Measurements from ENCODE around the gene TLNRD1. TPM values are rescaled to one million over a fixed set of nuclear protein-coding genes. Genes with fewer than 3 reads are reported as not detected.

Gene TLNRD1
- total and polyA plus RNA-seq, 4 donors = 10.8 to 36.5 (median 20.7) TPM

GRCh38 chr15:81031203-81031602, 30.5 kb downstream of the TLNRD1 start:
- Histone ChIP-seq H3K27me3 (ENCODE audit: control insufficient read depth in 3 of 3, insufficient read depth in 3 of 3, low read length in 2 of 3) (no peaks in the 10 kb centered on the region), H3K9me3 (ENCODE audit: control insufficient read depth in 4 of 4, insufficient read depth in 3 of 4, low read length in 3 of 4) (peaks cover 0 to 4% (median 0%) of the 10 kb centered on the region in 4 donors), H3K27ac (ENCODE audit: low read depth in 1 of 2, low read length in 1 of 2) (no peak overlapping the region), H3K9ac (ENCODE audit: insufficient read depth in 1 of 2, low read length in 2 of 2) (no peak overlapping the region), H3K36me3 (ENCODE audit: control insufficient read depth in 4 of 4, insufficient read depth in 4 of 4, low read length in 4 of 4) (no peaks in the 10 kb centered on the region), H3K4me1 (ENCODE audit: control insufficient read depth in 5 of 5, insufficient read depth in 5 of 5, low read length in 5 of 5) (peaks cover 0 to 6% (median 5%) of the 10 kb centered on the region in 5 donors), H3K4me3 (no peak overlapping the region)
- DNase-seq (no peak), ATAC-seq (ENCODE audit: insufficient read depth, low FRiP score) (no peak)
- TF ChIP-seq CTCF (IDR thresholded peaks at IDR 0.05; ENCODE audit: control extremely low read depth, extremely low read depth) = no peak
- WGBS, 2 donors = 93 to 96% methylated on average over 4 of the region's 4 CpGs

- DNase-seq = no peak
- ATAC-seq (ENCODE audit: insufficient read depth, low FRiP score) = no peak
- H3K9ac ChIP-seq (ENCODE audit: insufficient read depth in 1 of 2, low read length in 2 of 2) = no peak overlapping the region
- peaks cover 0 to 6% (median 5%) of the 10 kb centered on the region in 5 donors for H3K4me1 ChIP-seq (ENCODE audit: control insufficient read depth in 5 of 5, insufficient read depth in 5 of 5, low read length in 5 of 5)
- no peak overlapping the region for H3K4me3 ChIP-seq
- no peaks in the 10 kb centered on the region for H3K27me3 ChIP-seq (ENCODE audit: control insufficient read depth in 3 of 3, insufficient read depth in 3 of 3, low read length in 2 of 3)
- no peak overlapping the region for H3K27ac ChIP-seq (ENCODE audit: low read depth in 1 of 2, low read length in 1 of 2)
- no peak for TF ChIP-seq CTCF (IDR thresholded peaks at IDR 0.05; ENCODE audit: control extremely low read depth, extremely low read depth)
- no peaks in the 10 kb centered on the region for H3K36me3 ChIP-seq (ENCODE audit: control insufficient read depth in 4 of 4, insufficient read depth in 4 of 4, low read length in 4 of 4)
- H3K9me3 ChIP-seq (ENCODE audit: control insufficient read depth in 4 of 4, insufficient read depth in 3 of 4, low read length in 3 of 4) = peaks cover 0 to 4% (median 0%) of the 10 kb centered on the region in 4 donors
- 87 to 94% methylated on average over 4 of the region's 4 CpGs for WGBS, 2 donors
Measured at GRCh38 chr15:81032355-81032754, 31.6 kb downstream of the TLNRD1 start.

- Histone ChIP-seq H3K9me3 (ENCODE audit: control insufficient read depth in 4 of 4, insufficient read depth in 3 of 4, low read length in 3 of 4) (peaks cover 0 to 4% (median 0%) of the 10 kb centered on the region in 4 donors), H3K9ac (ENCODE audit: insufficient read depth in 1 of 2, low read length in 2 of 2) (no peak overlapping the region), H3K4me3 (no peak overlapping the region), H3K36me3 (ENCODE audit: control insufficient read depth in 4 of 4, insufficient read depth in 4 of 4, low read length in 4 of 4) (no peaks in the 10 kb centered on the region), H3K4me1 (ENCODE audit: control insufficient read depth in 5 of 5, insufficient read depth in 5 of 5, low read length in 5 of 5) (peaks cover 0 to 6% (median 5%) of the 10 kb centered on the region in 5 donors), H3K27me3 (ENCODE audit: control insufficient read depth in 3 of 3, insufficient read depth in 3 of 3, low read length in 2 of 3) (no peaks in the 10 kb centered on the region), H3K27ac (ENCODE audit: low read depth in 1 of 2, low read length in 1 of 2) (no peak overlapping the region)
- ATAC-seq (ENCODE audit: insufficient read depth, low FRiP score) (no peak), DNase-seq (no peak)
- 39 to 57% methylated on average over 1 of the region's 1 CpG for WGBS, 2 donors
- no peak for TF ChIP-seq CTCF (IDR thresholded peaks at IDR 0.05; ENCODE audit: control extremely low read depth, extremely low read depth)
Measured at GRCh38 chr15:81032818-81033217, 32.1 kb downstream of the TLNRD1 start.

GRCh38 chr15:81033508-81033907, 32.8 kb downstream of the TLNRD1 start:
- DNase-seq = peak in 1 of 3 donors; percentile 38
- no peaks in the 10 kb centered on the region for H3K36me3 ChIP-seq (ENCODE audit: control insufficient read depth in 4 of 4, insufficient read depth in 4 of 4, low read length in 4 of 4)
- peaks cover 0 to 4% (median 0%) of the 10 kb centered on the region in 4 donors for H3K9me3 ChIP-seq (ENCODE audit: control insufficient read depth in 4 of 4, insufficient read depth in 3 of 4, low read length in 3 of 4)
- 22 to 26% methylated on average over 2 of the region's 2 CpGs for WGBS, 2 donors
- no peak overlapping the region for H3K4me3 ChIP-seq
- no peak for ATAC-seq (ENCODE audit: insufficient read depth, low FRiP score)
- H3K9ac ChIP-seq (ENCODE audit: insufficient read depth in 1 of 2, low read length in 2 of 2) = no peak overlapping the region
- peak overlapping the region in 1 of 2 donors; percentile 65 for H3K27ac ChIP-seq (ENCODE audit: low read depth in 1 of 2, low read length in 1 of 2)
- TF ChIP-seq CTCF (IDR thresholded peaks at IDR 0.05; ENCODE audit: control extremely low read depth, extremely low read depth) = no peak
- peaks cover 0 to 9% (median 5%) of the 10 kb centered on the region in 5 donors for H3K4me1 ChIP-seq (ENCODE audit: control insufficient read depth in 5 of 5, insufficient read depth in 5 of 5, low read length in 5 of 5)
- H3K27me3 ChIP-seq (ENCODE audit: control insufficient read depth in 3 of 3, insufficient read depth in 3 of 3, low read length in 2 of 3) = no peaks in the 10 kb centered on the region
